Right ventricle myocardium inferior (tissue), 1 donor: Measurements from ENCODE around the gene TBC1D5. TPM values are rescaled to one million over a fixed set of nuclear protein-coding genes. Genes with fewer than 3 reads are reported as not detected.
"Not testable (repeated sequence)": the region's sequence is repeated elsewhere in the genome, so short reads cannot be mapped to it uniquely, and the experiment has no call there.

ENCODE experiments used
- ATAC-seq: fragments of 200-7000 bp; cut with Tn5 transposase; one replicate; pipeline ENCODE4 v1.9.1; 2020; ENCODE audit warnings: mild to moderate bottlenecking, moderate library complexity
- DNase-seq: peaks from one replicate; pipeline ENCODE4 v3.0.0; 2021; ENCODE audit errors: missing footprints
- intact Hi-C: fragments of 100-400 bp; cut with DNase I; formaldehyde crosslinking; loops from one replicate; pipeline ENCODE4 v1.11.0; 2022
- long read RNA-seq: library from polyadenylated mRNA; unstranded; transcript quantifications from one replicate; pipeline ENCODE4 v2.0.0, GENCODE V29; 2021
- total RNA-seq: library from RNA; stranded (reverse); fragmentation: NEBNext Ultra II Directional; extraction: Animal tissue kit (Norgen Biotek cat#: 25700); gene quantifications from one replicate; pipeline ENCODE4 v1.2.1, GENCODE V29; 2021
- donor health status: DM: no; HTN: yes; CAD: no; lungs with severe emphysema.

The TBC1D5 gene
- 34.4 TPM for total RNA-seq
- long read RNA-seq, partial matches to known transcripts: 0 of 9 reads
- long read RNA-seq, other reads (novel, unspliced or antisense): 9 of 9 reads

- ATAC-seq (peak; percentile 96), DNase-seq (peak; percentile 99)
- intact Hi-C loops: loop anchor here (2.0 kb wide), 1 partner anchor 97 kb away; no protein-coding TSS in a partner anchor
Measured at GRCh38 chr3:17742102-17742879, at the start of gene TBC1D5. TSS of gene TBC1D5 (minus strand) at chr3:17742631. CDS start at chr3:17508570, 234,061 bp downstream.

GRCh38 chr3:17783426-17783825, 41.0 kb upstream of the TBC1D5 start:
- intact Hi-C loops: no loop called here

GRCh38 chr3:17782751-17783150, 40.3 kb upstream of the TBC1D5 start:
- ATAC-seq: no peak
- no peak for DNase-seq
- intact Hi-C loops: no loop called here

More at GRCh38 chr3:17783426-17783825, 41.0 kb upstream of the TBC1D5 start:
- ATAC-seq (no peak), DNase-seq (no peak)

- ATAC-seq, DNase-seq, intact Hi-C loops: not testable (repeated sequence)
Measured at GRCh38 chr3:17780369-17780768, 37.9 kb upstream of the TBC1D5 start.

- intact Hi-C loops, ATAC-seq, DNase-seq: not testable (repeated sequence)
Measured at GRCh38 chr3:17779304-17780250, 37.1 kb upstream of the TBC1D5 start.

GRCh38 chr3:17777326-17777725, 34.9 kb upstream of the TBC1D5 start:
- DNase-seq, intact Hi-C loops, ATAC-seq: not testable (repeated sequence)

GRCh38 chr3:17775073-17775472, 32.6 kb upstream of the TBC1D5 start:
- intact Hi-C loops: no loop called here

GRCh38 chr3:17774180-17774910, 31.9 kb upstream of the TBC1D5 start:
- DNase-seq, ATAC-seq, intact Hi-C loops: not testable (repeated sequence)

More at GRCh38 chr3:17775073-17775472, 32.6 kb upstream of the TBC1D5 start:
- DNase-seq: no peak
- no peak for ATAC-seq

- no peak for ATAC-seq
- no peak for DNase-seq
- intact Hi-C loops: no loop called here
Measured at GRCh38 chr3:17772556-17772955, 30.1 kb upstream of the TBC1D5 start.

GRCh38 chr3:17771177-17772017, 29.0 kb upstream of the TBC1D5 start:
- DNase-seq (no peak), ATAC-seq (no peak)
- intact Hi-C loops: no loop called here

- no peak for DNase-seq
- intact Hi-C loops: no loop called here
- ATAC-seq: no peak
Measured at GRCh38 chr3:17770682-17771081, 28.3 kb upstream of the TBC1D5 start.

GRCh38 chr3:17765819-17766472, 23.5 kb upstream of the TBC1D5 start:
- ATAC-seq (no peak), DNase-seq (no peak)
- intact Hi-C loops: no loop called here

- intact Hi-C loops: no loop called here
- ATAC-seq (no peak), DNase-seq (no peak)
Measured at GRCh38 chr3:17761563-17761962, 19.1 kb upstream of the TBC1D5 start.

- ATAC-seq (no peak), DNase-seq (no peak)
Measured at GRCh38 chr3:17759901-17760300, 17.5 kb upstream of the TBC1D5 start.

GRCh38 chr3:17755836-17756235, 13.4 kb upstream of the TBC1D5 start:
- intact Hi-C loops: no loop called here

More at GRCh38 chr3:17759901-17760300, 17.5 kb upstream of the TBC1D5 start:
- intact Hi-C loops: no loop called here

GRCh38 chr3:17753632-17753992, 11.2 kb upstream of the TBC1D5 start:
- ATAC-seq (no peak), DNase-seq (no peak)
- intact Hi-C loops: no loop called here

More at GRCh38 chr3:17755836-17756235, 13.4 kb upstream of the TBC1D5 start:
- DNase-seq: no peak
- ATAC-seq: no peak
